Stimulated activated CD4-positive, alpha-beta T cell treated with anti-CD3 and anti-CD28 coated beads, Interleukin-12 subunit alpha, Interleukin-12 subunit beta, amount 100 ng/mL, for 24 hours (primary cell): Measurements from ENCODE around the gene PXMP4.

Source experiments
- DNase-seq, 2 experiments: peaks; one replicate each; pipeline ENCODE4 v3.0.0-alpha.2; 2020; ENCODE audit warnings: low read depth in 2 of 2

The PXMP4 gene

DNA sequence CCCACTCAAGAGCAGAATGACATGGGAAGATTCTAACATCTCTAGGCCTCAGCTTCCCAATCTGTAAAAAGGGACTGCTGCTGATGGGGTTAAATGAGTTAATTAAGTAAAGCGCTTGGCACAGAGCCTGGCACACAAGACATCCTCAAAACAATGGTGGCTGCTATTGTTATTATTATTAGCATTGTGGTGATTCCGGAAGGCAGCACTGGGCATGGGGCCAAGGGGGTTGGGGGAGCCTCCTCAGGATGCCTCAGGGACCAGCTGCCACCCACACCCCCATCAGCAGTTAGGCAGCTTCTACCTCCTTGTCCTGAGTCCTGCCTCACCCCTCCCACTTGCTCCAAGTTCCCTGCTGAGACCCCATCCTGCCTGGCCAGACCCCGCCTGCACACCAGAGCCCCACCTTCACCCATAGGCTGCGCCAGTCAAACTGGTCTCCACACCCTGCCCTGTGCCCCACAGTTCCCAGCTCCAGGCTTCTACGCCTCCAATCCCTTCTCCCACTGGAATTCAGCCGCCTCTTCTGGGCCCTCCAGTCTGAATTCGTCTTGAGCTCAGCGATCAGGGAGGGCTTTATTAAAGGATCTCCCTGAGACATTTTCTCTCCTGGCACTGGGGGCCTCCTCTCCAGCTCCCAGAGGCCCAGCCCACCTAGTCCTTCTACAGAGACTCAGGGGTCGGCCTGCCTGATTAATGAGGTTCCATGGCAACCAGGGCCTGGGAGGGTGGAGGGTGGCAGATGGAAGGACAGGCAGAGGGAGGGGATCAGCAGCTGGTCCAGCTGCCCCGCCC, 35.4 kb downstream of the PXMP4 start:
- DNase-seq, result no peak

DNA sequence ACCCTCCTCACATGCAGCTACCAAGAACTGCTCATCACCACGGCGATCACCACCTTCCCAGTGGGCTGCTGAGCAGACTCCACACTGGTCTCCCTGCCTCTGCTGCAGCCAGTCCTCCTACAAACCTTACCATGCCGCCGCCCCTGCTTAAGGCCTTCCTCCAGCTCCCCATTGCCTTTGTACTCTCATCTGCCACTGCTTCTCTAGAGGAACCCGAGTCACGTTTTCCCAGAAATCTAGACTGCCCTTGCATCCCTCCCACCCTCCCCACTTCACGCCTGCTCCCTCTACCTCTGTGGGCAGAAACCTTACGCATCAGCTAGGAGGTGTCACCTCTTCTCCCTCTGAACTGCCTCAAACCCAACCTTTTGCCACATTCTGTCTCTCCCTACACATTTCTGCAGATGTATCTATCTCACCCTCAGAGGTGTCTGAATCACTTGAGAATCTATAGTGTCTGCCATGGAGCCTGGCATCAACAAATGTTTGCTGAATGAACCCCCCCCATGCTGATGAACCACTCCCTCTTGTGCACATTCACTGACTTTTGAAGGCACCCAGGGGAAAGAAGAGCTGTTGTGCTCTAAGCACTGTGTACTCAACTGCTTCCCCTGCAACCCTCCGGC, 38.3 kb downstream of the PXMP4 start:
- DNase-seq, result no peak

DNA sequence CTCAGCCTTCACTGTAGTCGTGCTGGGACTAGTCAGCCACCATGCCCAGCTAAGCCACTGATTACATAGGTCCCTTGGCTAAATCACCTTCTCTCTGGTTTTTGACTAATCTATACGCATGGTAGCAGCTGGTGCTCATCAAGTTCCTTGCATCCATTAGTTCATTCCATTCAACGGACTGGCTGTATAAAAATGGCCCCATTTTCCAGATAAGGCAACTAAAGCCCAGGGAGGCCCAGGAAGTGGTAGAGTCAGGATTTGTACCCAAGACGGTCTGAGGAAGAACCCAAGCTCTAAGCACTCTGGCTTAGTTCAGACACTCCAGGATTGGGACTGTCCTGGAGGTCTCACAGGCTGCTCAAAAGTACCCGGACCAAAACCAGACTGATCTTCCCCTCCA, 38.8 kb downstream of the PXMP4 start:
- no peak for DNase-seq

DNA sequence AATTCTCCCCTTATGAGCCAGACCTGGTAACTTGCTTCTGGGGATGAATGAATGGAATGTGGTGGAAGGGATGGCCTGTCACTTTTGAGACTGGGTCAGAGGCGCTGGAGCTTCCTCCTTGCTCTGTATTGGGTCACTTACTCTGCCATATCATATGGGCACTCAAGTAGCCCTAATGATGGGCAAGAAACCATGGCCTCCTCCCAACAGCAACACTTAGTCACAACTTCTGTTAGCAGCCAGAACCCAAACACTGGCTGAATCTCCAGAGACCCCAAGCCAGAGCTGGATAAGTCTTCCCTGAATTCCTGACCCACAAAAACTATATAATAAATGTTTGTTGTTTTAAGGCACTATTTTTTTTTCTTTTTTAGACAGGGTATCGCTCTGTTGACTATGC, 39.4 kb downstream of the PXMP4 start:
- no peak for DNase-seq

DNA sequence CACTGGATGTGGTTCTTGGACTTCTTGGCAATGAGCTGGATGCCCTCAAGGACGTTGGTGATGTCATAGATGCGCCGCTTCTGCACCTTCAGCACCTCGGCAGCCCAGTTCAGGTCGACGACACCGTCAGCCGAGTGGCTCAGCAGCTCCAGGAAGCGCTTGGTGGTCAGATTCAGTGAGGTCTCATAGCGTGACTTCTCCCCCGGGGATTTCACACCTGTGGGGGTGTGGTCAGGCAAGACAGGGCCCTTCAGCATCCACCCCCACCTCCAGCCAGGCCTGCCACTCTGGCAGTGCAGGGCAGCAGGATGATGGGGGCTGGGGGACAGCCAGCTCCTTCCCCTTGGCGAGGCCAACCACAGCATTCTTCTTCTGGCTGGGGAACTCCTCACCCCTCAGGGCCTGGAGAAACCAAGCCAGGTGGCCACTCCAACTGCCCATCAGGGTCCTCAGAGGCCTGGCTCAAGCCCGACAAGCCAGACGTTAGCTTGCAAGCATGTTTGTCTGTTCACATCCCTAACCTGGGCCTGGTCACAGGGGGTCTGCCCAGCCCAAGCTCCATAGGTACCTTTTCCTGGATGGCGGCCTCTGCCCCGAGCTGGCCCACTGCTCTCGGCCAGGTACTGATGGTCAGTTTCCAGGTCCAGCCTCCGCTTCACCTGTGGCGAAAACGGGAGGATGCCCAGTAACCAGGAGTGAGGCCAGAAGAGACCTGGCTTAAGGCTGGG, 40.2 kb downstream of the PXMP4 start:
- no peak for DNase-seq

DNA sequence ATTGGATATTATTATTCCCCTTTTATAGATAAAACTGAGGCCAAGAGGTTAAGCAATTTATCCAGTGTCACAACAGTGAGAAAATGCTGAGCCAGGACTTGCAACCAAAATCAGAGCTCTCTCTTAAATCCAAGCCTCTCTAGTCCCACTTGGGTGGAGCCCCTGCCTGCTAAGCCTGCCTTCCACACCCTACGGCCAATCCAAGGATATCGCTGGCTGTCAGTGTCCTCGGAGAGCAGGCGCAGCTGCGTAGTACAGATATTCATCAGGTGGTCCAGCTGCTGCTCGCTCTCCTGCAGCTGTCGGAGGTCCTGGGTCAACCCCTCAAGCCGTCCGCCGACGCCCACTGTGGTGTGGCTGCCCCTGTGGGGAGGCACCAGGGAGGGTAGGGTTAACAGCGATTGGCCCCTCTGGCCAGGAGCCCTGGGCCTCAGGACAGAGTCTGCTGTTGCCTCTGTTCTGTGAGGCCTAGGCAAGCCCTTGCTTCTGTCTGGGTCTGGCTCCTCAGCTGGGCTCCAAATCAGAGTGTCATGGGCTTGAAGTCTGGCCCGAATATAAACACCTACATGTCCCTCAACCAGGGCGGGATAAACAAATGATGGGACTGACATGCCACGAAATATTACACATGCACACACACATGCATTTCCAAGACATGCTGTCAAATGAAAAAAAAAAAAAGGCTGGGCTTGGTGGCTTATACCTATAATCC, 42.0 kb downstream of the PXMP4 start:
- no peak for DNase-seq

DNA sequence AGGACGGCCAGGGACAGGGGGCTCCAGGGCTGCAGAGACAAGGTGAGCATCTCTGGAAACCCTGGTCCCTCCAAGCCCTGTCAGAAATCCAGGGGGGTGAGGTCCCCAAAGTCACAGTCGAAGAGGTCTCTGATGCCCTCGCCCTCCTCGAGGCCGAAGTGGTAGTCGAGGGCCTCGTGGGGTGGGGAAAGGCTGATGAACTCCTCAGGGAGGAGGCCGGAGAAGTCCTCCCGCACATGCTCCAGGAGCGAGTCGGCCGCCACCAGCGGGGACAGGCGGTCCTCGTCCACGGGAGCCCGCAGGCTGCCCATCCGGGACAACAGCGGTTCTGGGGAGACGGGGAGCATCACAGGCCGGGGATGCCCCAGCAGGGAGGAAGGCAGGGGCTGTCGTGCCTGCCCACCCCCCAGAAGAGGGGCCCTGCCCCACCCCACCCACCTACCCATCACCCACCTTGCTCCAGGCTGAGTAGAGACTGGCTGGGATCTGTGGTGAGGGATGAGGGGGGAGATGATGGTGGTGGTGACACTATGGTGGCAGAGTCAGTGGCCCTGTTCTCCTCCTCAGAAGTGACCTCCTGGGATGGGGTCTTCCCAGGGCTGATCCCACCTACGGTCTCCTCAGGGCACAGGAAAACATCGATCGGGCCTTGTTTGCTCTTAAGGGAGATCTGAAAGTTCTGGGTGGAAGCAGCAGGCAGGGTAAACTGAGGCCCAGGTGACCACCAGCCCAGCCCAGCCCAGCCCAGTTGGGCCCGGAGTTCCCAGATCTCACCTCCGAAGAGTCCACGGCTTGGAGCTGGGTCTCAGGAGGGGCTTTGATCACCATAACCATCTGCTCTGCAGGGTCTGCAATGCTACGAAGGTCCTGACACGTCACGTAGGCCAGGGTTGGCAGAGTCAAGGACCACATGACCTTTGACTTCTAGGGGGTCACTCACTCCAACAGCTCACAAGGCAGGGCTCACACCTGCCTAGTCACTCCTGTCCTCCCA, 43.2 kb downstream of the PXMP4 start:
- no peak for DNase-seq

DNA sequence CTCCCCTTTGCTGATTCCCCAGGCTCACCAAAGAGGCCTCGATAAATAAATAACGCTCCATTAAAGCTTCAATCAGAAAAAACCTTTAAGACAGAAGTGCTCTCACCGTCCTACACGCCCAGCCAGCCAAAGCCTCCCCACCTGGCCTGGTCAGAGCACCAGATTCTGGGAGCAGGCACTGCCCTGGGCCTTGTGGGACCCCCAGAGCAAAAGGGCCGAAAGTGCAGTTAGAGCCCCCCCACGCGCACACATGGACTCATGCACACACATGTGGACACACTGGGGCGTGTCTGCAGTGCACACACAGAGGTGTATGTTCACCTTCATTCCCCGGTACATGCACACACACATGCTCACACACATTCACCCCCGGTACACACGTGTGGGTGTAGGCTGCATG, 44.0 kb downstream of the PXMP4 start:
- DNase-seq, result no peak

DNA sequence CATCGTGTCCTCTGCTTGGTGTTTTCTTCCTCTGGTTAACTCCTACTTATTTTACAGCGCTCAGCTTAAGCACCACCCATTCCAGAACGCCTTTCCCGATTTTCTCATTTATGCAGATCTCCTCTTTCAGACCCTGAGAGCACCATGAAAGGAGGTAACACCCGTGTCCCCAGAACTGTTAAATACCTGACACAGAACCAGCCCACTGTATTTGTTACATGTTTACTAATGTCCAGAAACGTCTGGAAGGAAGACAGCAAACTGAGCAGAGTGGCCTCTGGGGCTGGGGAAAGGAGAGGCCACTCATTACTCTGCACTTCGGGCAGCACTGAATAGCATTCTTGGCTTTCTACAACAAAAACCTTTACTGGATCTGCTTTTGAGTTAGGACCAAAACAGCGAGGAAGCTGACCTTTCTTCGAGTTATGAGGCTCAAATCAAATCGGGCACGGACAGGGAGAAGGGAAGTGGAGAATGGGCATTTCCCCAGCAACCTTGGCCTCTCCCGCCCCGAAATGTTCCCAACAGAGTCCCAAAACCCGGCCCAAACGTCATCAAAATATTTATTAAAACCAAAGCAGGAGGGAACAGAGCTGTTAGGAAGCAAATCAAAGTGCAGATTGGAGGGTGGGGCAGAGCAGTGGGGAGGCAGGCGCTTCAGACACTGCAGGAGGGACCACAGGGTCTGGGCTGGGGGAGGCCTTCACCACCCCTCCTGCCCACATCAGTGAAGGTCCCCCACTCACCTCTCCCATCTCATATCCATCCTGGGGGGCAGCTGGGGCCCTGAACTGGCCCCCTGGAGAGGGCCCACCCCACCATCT, 44.8 kb downstream of the PXMP4 start:
- no peak for DNase-seq

DNA sequence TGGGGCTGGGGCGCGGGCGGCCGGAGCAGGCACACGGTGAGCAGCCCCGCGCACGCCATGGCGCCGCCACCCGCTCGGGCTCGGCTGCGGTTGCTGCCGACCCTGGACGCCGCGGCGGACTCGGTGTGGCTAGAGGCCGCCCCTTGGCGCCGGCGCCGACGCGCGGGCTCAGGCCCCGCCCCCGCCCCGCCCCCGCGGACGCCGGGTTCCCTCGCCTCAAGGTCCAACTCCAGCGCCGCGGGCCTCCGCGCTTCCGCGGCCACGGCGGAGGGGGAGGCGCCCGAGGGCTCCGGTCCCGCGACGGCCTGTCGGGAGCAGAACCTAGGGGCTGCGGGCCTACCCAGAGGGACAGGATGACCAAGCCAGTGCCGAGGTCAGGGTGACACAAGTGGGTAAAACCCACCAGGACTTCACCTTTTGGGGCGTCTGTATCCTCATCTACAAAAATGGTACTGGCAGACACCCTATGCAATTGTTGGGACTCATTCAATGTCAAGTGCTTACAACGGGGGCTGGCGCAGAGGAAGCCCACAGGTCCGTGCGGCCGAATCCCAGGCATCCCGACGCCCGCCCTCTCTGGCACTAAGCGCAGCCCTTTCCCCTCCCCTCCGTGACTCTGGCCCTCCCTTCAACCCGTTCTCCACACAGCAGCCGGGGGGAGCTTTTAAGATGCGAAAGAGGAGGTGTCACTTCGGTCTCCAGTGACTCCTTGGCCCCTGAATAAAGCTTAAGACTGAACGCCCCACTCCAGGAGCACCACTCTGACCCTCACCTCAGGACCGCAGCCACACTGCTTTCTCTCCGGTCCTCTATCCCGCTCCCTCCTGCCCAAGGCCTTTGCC, 45.6 kb downstream of the PXMP4 start, which contains the start of gene NECAB3:
NECAB3 (minus strand) TSS at position 135 of the 842 bp plus-strand sequence; CDS start at position 59, 76 bp downstream.
- peak in 1 of 2 experiments; percentile 59 for DNase-seq

DNA sequence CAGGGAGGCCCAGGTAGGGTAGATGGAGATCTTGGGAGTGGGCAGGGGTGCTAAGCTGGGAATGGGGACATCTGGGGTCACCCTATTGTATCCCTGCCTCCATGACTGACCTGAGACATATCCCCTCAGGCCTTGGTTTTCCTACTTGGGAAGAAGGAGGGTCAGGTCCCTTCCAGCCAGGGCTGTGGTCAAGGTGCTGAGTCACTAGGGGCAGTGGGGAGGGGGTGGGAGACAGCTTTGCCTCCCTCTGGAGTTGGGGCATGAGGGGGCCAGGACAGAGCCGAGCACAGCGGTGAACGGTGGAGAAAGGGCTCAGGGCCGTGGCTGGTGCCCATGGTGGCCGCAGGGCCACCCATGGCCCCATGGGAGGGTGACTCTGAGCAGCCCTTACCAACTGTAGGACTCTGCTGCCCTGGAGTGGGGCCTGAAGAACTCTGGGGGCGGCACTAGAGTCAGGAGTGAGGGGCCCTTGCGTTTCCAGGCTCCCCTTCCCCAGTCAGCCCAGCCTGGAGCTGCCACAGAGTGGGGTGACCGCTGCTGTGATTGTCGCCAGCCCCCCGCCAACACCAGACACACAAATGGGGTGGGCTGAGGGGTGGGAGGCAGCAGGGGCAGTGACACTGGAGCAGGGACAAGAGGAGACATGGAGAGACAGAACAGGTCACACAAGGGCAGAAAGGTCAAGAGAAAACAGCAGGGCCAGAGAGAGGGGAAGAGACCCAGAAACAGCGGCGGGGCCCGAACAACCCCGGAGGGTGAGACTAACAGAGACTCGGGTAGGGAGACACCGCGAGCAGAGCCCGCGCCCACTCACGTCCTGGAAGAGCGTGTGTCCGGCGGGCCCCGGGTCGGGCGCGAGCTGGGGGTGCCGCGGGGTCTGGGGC, 46.5 kb downstream of the PXMP4 start:
- DNase-seq, result no peak

DNA sequence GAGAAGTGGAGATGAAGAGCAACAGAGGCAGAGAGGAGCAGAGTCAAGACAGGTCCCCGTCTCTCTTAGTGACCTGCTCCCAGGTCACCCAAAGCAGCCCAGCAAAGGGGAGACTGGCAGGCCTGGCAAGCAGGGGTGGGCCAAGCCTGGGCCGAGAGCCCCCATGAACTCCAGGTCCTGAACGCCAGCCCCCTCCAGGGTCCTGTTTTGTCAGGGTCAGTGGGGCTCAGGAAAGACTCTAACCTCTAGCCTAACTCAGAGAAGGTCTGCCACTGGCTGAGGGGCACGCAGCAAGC, 47.0 kb downstream of the PXMP4 start:
- no peak for DNase-seq

DNA sequence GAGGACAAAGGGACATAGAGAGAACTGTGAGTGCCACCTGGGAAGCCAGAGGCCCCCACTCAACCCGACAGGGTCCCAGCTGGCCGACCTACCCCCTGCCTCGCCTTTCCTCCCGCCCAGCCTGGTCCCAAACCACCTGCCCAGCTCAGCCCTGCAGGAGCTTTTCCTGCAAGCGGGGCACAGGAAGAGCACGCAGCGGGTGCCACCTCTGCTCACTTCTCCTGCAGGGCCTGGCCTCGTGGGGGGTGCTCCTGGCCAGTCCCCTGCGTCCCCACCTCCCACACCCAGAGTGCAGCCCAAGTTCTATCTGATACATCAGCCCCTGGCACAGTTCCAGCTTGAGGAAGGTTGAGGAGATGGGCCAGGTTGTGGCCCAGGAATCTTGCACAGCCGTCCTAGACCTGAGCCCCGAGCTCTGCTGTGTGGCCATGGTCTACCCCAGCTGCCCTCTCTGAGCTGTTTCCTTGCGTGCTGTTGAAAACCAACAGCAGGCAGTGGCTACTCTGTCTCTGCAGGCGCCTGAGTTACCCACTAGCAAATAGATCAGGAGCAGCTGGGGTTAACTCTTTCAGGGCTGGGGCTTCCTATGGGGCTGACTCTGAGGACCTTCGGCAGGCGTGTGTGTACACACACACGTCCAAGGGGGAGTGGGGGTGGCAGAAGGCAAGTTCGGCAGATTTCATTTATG, 47.5 kb downstream of the PXMP4 start:
- no peak for DNase-seq

DNA sequence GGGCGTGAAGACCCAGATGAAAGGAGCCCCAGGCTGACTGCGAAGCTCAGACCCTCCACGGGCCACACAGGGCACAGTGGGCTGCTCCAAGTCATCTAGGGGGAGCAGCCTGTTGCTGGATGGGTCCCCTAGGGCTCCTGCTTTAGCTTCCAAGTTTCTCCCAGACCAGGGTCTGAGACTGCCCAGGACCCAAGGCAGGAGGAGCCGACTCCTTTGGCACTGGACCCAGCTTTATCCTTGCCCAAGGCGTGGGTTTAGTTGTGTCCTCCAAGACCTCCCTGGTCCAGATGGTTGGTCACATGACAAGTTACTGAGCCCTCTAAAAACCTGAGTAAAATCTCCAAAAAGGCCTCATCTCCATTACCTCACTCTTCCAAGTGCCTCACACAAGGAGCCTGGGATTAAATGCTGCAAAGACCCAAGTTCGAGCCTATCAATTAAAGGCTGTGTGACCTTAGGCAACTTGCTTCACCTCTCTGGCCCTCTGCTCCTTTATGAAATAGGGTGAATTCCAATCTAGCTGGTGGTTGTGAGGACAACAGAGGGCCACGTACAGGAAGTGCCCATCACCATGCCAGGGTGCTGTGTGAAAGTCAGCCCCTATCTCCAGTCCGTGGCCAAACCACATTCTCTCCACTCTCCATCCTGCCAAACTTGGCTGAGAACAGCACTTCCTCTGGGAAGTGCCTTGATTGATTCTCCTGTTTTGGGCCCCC, 48.4 kb downstream of the PXMP4 start:
- no peak for DNase-seq

DNA sequence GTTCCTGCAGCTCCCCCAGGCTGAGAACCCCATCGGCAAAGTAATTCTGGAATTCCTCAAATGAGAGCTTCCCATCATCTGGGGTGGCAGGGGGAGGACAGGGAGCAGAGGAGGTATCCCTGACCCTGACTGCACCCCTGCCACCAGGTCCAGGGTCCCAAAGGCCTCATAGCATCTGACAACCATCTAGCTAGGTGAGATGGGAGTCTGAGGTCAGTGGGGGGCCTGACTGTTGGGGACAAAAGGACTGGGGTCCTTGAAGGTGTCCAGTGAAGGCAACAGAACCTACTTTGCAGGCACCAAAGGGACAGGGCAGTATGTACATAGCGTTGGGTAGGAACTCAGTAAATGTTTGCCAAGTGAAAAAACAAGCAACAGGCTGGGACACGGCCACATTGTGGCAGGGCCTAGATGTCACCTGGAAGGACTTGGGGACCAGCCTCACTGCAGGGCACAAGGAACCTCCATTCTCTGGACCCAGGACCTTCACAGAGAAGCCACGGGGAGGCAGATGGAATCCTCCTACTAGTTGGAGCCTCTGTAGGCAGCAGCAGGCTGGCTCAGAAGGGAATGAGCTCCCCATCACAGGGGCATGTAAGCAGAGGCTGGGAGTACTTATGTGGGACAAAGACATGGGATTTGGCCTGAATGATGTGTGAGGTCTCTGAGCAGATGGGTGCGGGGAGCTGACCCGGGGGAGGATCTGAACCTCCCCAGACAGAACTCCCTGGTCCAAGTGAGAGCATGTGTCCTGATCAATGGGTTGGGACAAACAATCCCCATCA, 49.2 kb downstream of the PXMP4 start:
- no peak for DNase-seq
